Measurements from ENCODE around the gene GINS2.

Gene GINS2

DNA sequence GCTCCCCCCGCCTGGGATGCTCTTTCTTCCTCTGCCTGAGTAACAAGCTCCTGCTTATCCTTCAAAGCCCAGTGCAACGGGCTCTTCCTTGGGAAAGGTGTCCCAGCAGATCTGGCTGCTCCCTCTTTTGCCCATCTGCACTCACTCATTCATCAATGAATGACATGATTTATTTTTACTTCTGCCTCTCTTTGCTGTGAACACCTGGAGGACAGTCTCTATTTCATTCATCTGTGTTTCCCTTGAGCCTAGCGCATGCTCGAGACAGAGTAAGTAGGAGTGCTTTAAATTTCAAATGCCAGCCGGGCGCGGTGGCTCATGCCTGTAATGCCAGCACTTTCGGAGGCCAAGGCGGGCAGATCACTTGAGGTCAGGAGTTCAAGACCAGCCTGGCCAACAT, 22.0 kb upstream of the GINS2 start:
- DNase-seq (no peak), ATAC-seq (replicated peaks) (no peak)
- peaks cover 5 to 8% of the 10 kb centered on the region in 2 donors for H3K27me3 Mint-ChIP-seq
- H3K4me1 Mint-ChIP-seq (ENCODE audit: low read depth in 2 of 2): peaks cover 0 to 3% of the 10 kb centered on the region in 2 donors
- peaks cover 0 to 3% of the 10 kb centered on the region in 2 donors for H3K9me3 Mint-ChIP-seq
- peaks cover 2% of the 10 kb centered on the region for H3K36me3 Mint-ChIP-seq (ENCODE audit: insufficient read depth)
- no peak overlapping the region for H3K4me3 Mint-ChIP-seq
- H3K27ac Mint-ChIP-seq: no peak overlapping the region

DNA sequence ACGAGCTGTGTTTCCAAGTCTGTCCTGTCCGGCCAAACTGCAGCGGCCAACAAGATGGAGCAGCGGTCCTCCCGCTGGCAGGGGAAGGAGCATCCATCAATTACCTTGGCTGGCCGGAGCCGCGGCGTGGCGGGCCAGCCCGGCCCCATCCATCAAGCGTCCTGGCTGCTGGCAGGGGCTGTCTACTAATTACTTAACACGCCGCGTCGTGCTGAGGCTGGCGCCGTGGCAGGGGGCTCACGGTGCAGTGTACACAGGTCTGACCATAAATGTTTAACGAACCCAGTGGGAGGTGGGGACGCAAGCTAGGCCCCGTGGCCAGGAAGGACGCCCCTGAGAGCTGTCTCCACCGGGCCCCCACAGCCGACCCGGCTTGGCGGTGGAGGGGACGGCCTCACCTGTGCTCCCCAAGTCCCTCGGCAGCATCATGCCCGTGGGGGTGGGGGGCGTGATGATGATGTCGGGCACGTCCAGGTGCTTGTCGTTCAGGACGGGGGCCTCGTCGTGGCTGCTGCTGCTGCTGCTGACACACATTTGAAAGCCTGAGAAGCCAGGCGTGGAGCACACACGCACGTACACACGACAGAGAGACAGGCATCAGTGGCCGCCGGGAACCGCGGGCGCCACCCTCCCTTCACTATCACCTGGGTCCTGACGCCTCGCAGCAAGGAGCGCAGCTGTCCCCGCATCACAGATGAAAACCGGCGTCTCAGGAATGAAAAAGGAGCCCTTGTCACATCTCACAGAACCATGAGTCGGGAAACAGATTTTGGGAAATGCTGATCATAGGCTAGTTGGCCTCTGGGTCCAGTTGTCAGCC, 21.2 kb upstream of the GINS2 start:
- DNase-seq: no peak
- Mint-ChIP-seq H3K4me1 (ENCODE audit: low read depth in 2 of 2) (no peaks in the 10 kb centered on the region), H3K27ac (no peak overlapping the region), H3K9me3 (peaks cover 0 to 3% of the 10 kb centered on the region in 2 donors), H3K36me3 (ENCODE audit: insufficient read depth) (peaks cover 2% of the 10 kb centered on the region), H3K27me3 (peaks cover 0 to under 1% of the 10 kb centered on the region in 2 donors), H3K4me3 (no peak overlapping the region)
- ATAC-seq (replicated peaks): no peak

- peaks cover 2% of the 10 kb centered on the region for H3K36me3 Mint-ChIP-seq (ENCODE audit: insufficient read depth)
- H3K27ac Mint-ChIP-seq: no peak overlapping the region
- H3K9me3 Mint-ChIP-seq: peaks cover 0 to 3% of the 10 kb centered on the region in 2 donors
- DNase-seq (no peak), ATAC-seq (replicated peaks) (no peak)
- no peaks in the 10 kb centered on the region for H3K27me3 Mint-ChIP-seq
- no peak overlapping the region for H3K4me3 Mint-ChIP-seq
- H3K4me1 Mint-ChIP-seq (ENCODE audit: low read depth in 2 of 2): no peaks in the 10 kb centered on the region
These were observed 19.6 kb upstream of the GINS2 start for GRCh38 chr16:85708338-85708737.

DNA sequence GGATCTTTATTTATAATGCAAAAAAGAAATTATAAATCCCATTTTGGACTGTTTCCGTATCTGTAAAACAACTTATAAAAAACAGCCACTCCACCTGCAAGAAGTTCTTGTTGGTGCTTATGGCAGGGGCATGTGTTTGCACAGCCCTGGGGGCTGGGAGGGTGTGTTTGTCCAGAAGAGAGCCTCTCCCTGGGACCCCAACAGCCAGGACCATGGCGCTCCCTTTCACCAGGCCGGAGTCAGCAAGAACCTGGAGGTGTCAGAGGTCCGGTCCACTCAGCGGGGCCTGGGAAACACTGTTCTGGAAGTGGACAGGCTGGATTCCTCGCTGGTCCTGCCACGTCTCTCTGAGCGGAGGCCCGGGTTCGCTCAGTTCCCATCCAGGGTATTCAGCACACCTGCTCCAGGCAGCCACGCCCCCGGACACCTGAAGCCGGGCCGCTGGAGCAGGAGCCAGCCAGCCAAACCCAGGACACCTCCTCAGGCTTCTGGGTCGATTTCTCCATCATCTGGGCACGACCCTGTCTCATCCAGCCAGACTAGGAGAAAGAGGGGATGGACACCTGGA, 18.9 kb upstream of the GINS2 start:
- H3K4me1 Mint-ChIP-seq (ENCODE audit: low read depth in 2 of 2): no peaks in the 10 kb centered on the region
- H3K27me3 Mint-ChIP-seq: no peaks in the 10 kb centered on the region
- ATAC-seq (replicated peaks) (no peak), DNase-seq (no peak)
- H3K36me3 Mint-ChIP-seq (ENCODE audit: insufficient read depth): no peaks in the 10 kb centered on the region
- H3K4me3 Mint-ChIP-seq: no peak overlapping the region
- no peak overlapping the region for H3K27ac Mint-ChIP-seq
- H3K9me3 Mint-ChIP-seq: peaks cover 0 to 3% of the 10 kb centered on the region in 2 donors

- H3K27ac Mint-ChIP-seq: no peak overlapping the region
- H3K27me3 Mint-ChIP-seq: no peaks in the 10 kb centered on the region
- no peaks in the 10 kb centered on the region for H3K36me3 Mint-ChIP-seq (ENCODE audit: insufficient read depth)
- no peaks in the 10 kb centered on the region for H3K4me1 Mint-ChIP-seq (ENCODE audit: low read depth in 2 of 2)
- ATAC-seq (replicated peaks): no peak
- DNase-seq: no peak
- H3K9me3 Mint-ChIP-seq: no peaks in the 10 kb centered on the region
- H3K4me3 Mint-ChIP-seq: no peak overlapping the region
These were observed 17.8 kb upstream of the GINS2 start for GRCh38 chr16:85706449-85707034.

DNA sequence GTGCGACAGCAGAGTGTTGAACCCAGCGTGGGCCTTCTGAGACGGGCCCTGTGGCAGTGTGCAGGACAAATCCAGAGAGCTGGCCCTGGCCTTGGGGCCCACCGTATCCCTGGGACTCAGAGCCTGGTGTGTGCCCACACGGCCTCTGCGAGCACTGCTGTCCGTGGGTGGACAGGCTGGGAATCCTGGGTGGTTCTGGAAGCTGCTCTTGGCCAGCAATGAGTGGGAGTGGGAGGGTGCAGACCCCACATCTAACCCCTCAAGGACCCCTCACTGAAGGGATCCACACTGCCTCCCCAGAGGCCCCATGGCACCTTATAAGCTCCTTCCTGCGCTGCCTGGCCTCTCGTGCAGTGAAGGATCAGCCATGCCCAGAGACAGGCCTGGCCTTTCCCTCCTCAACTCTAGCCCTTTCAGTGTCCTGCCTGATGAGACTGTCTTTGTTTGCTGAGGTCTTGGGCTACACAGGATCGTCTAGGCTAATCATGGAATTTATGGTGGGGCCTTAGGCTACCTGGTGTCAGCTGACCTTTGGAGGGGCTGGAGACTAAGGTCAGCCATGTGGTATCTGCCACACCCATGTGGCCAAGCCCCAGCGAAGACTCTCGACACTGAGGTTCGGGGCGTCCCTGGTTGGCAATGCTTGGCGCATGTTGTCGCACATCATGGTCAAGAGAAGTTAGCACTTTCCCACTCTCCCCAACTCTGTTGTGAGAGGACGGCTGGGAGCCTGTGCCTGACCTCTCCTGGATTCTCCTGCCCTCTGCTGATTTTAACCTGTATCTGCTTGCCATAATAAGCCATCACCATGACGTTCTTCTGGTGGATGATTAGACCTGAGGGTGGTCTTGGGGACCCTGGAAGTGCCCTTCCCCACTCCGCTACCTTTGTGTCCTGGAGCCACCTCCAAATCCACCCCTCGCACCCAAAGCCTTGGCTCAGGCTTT, 16.4 kb upstream of the GINS2 start:
- Mint-ChIP-seq H3K36me3 (ENCODE audit: insufficient read depth) (no peaks in the 10 kb centered on the region), H3K27ac (no peak overlapping the region), H3K9me3 (no peaks in the 10 kb centered on the region), H3K4me1 (ENCODE audit: low read depth in 2 of 2) (no peaks in the 10 kb centered on the region), H3K27me3 (no peaks in the 10 kb centered on the region), H3K4me3 (no peak overlapping the region)
- DNase-seq (no peak), ATAC-seq (replicated peaks) (no peak)

- Mint-ChIP-seq H3K27ac (no peak overlapping the region), H3K4me3 (no peak overlapping the region), H3K4me1 (ENCODE audit: low read depth in 2 of 2) (no peaks in the 10 kb centered on the region), H3K27me3 (peaks cover 0 to under 1% of the 10 kb centered on the region in 2 donors), H3K36me3 (ENCODE audit: insufficient read depth) (no peaks in the 10 kb centered on the region), H3K9me3 (no peaks in the 10 kb centered on the region)
- ATAC-seq (replicated peaks) (no peak), DNase-seq (no peak)
These were observed 15.3 kb upstream of the GINS2 start for GRCh38 chr16:85704011-85704410.

DNA sequence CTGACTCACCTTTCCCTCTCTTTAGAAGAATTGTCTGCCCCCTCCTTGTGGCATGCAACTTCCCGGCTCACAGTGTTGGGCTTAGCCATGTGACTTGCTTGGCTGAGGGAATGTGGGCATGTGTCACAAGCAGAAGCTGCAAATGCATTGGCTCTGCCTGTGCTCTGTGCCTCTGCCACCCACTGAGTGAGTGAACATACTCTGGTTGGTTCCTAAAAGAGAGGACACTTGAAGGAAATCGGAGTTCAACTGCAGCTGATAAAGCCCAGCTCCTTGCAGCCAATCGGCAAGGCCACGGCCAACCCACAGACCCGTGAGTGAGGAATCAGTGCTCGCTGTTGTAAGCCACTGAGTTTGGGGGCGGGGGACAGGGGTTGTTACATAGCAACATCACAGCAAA, 10.9 kb upstream of the GINS2 start:
- no peaks in the 10 kb centered on the region for H3K36me3 Mint-ChIP-seq (ENCODE audit: insufficient read depth)
- H3K4me1 Mint-ChIP-seq (ENCODE audit: low read depth in 2 of 2): peaks cover 0 to 2% of the 10 kb centered on the region in 2 donors
- ATAC-seq (replicated peaks): no peak
- H3K27me3 Mint-ChIP-seq: peaks cover 25 to 44% of the 10 kb centered on the region in 2 donors
- no peak overlapping the region for H3K27ac Mint-ChIP-seq
- H3K9me3 Mint-ChIP-seq: no peaks in the 10 kb centered on the region
- no peak overlapping the region for H3K4me3 Mint-ChIP-seq
- no peak for DNase-seq

DNA sequence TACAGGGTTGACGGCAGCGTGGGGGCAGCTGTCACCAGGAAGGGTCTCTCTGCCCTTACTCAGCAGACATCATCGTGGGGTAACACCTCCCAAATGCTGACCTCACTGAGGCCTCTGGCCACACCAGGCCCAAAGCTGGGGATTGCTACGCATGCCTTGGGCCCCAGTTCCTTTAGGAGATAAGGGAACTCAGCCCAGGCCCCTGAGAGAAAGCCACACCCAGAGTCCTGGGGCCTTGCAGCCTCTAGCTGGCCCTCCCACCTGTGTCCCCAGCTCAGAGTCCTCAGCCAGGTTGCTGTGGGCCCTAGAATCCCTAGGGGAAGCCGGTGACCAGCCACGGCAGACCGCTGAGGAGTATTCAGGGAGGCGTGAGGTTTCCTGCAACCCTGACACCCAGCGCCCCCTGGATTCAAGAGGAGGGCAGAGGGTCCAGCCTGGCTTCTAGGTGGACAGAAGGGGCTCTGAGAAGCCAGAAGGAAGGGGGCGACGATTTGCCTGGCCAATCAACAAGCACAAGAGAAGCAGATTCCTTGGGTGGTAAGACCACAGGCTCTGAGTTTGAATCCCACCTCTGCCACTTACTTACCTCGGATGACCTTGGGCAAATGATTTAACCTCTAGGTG, 10.3 kb upstream of the GINS2 start:
- Mint-ChIP-seq H3K27ac (no peak overlapping the region), H3K4me1 (ENCODE audit: low read depth in 2 of 2) (peaks cover 0 to 2% of the 10 kb centered on the region in 2 donors), H3K9me3 (no peaks in the 10 kb centered on the region), H3K27me3 (peaks cover 25 to 49% of the 10 kb centered on the region in 2 donors), H3K36me3 (ENCODE audit: insufficient read depth) (no peaks in the 10 kb centered on the region), H3K4me3 (no peak overlapping the region)
- no peak for DNase-seq
- ATAC-seq (replicated peaks): no peak

DNA sequence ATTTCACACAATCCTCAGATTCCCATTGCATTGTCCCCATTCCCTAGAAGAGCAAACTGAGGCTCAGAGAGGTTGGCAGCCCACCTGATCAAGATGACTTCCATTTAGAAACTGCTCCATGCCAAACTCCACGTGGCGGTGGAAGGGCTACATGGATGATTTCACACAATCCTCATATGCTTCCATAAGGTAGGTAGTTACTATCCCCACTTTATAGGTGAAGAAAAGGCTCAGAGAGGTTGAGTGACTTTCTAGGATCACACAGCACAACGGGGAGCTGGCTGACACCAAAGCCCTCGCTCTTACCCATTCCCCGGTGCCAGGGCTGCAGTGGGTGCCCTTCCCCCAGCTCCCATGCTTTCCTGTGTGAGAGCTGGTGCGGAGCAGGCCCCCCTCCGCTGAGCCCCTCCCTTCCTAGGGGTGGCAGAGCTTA, 9.7 kb upstream of the GINS2 start:
- no peak for ATAC-seq (replicated peaks)
- H3K27ac Mint-ChIP-seq: no peak overlapping the region
- H3K36me3 Mint-ChIP-seq (ENCODE audit: insufficient read depth): peaks cover under 1% of the 10 kb centered on the region
- DNase-seq: no peak
- peaks cover 27 to 55% of the 10 kb centered on the region in 2 donors for H3K27me3 Mint-ChIP-seq
- peaks cover 0 to 2% of the 10 kb centered on the region in 2 donors for H3K4me1 Mint-ChIP-seq (ENCODE audit: low read depth in 2 of 2)
- H3K4me3 Mint-ChIP-seq: no peak overlapping the region
- H3K9me3 Mint-ChIP-seq: no peaks in the 10 kb centered on the region

GRCh38 chr16:85697431-85697830, 8.7 kb upstream of the GINS2 start:
- Mint-ChIP-seq H3K36me3 (ENCODE audit: insufficient read depth) (peaks cover 3% of the 10 kb centered on the region), H3K4me1 (ENCODE audit: low read depth in 2 of 2) (peaks cover 0 to 2% of the 10 kb centered on the region in 2 donors), H3K27ac (no peak overlapping the region), H3K4me3 (no peak overlapping the region), H3K27me3 (peaks cover 33 to 60% of the 10 kb centered on the region in 2 donors), H3K9me3 (no peaks in the 10 kb centered on the region)
- ATAC-seq (replicated peaks) (no peak), DNase-seq (no peak)

GRCh38 chr16:85696781-85697180, 8.0 kb upstream of the GINS2 start:
- Mint-ChIP-seq H3K27ac (no peak overlapping the region), H3K9me3 (no peaks in the 10 kb centered on the region), H3K4me3 (no peak overlapping the region), H3K36me3 (ENCODE audit: insufficient read depth) (peaks cover 3% of the 10 kb centered on the region), H3K27me3 (peaks cover 33 to 60% of the 10 kb centered on the region in 2 donors), H3K4me1 (ENCODE audit: low read depth in 2 of 2) (peaks cover 0 to 2% of the 10 kb centered on the region in 2 donors)
- DNase-seq (no peak), ATAC-seq (replicated peaks) (no peak)
